Measurements from ENCODE around the gene CCNO.

Gene CCNO, protein sequence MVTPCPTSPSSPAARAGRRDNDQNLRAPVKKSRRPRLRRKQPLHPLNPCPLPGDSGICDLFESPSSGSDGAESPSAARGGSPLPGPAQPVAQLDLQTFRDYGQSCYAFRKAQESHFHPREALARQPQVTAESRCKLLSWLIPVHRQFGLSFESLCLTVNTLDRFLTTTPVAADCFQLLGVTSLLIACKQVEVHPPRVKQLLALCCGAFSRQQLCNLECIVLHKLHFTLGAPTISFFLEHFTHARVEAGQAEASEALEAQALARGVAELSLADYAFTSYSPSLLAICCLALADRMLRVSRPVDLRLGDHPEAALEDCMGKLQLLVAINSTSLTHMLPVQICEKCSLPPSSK

DNA sequence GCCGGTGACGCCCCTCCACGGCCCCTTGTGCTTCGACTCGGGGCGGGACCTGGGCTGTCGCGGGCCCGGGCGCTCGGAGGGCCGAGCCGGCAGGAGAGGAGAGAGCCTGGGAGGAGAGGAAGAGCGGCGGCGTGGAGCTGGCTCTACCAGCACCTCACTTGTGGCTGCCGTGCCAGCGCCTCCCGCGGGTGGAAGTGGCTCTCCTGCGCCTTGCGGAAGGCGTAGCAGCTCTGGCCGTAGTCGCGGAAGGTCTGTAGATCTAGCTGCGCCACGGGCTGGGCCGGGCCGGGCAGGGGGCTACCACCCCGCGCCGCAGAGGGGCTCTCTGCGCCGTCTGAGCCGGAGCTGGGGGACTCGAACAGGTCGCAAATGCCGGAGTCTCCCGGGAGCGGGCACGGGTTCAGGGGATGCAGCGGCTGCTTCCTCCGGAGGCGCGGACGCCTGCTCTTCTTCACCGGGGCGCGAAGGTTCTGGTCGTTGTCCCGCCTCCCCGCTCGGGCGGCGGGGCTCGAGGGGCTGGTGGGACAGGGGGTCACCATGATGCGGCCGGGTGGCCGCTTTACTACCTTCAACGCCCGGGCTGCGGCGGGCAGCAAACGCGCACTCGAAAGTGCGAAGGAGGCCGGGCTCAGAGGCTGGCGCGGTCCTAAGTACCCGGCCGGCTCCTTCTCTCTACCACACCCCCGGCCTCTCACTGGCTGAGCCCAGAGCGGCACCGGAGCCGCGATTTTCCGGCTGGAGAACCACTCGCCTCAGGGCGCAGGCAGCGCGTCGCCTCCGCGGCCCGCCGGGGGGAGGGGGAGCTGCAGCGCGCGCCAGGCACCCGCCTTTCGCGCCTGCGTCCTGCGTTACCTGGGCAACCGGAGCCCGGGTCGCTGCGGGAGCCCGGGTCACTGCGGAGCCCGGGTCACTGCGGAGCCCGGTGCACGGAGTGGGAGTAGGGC, at the start of gene CCNO:
Gene CCNO, minus strand, starts transcription at position 624 of the 944 bp plus-strand sequence. Its CDS starts 85 bp downstream, at position 539.
- peak; percentile 56 for DNase-seq

DNA sequence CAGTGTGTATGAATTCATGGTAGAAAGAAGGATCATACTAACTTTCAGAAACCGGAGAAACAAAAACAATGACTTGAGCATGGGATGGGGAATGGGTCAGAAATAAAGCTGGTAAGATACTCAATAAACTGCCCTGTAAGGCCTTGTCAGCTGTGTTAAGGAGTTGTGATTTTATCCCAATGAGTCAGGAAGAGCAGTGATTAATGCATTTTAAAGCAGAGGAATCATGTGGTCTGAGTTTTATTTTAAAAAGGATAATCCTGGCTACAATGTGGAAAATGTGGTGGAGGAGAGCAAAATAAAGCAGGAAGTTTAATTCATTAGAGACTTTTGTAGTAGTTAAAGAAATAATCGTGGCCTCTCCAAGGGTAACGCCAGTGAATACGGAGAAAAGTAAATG, 45.4 kb upstream of the CCNO start:
- peak; percentile 52 for DNase-seq

DNA sequence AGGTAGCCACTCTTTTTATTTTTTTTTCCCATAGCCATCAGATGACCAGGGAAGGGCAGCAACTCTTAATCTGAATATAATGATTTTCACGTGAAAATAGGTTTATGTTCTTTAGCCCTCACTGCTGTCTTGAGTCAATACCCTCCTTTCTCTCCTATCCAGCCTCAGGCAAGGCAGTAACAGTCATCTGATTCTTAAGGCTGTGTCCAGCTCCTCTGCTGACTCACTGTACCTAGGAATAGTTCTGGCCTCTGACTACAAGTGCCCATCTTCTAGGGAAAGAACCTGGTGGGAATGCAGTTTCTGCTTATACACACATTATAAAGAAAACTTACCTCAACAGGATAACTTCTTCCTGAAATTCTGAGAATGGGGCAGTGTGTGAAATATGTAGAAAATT, 43.4 kb upstream of the CCNO start:
- no peak for DNase-seq

DNA sequence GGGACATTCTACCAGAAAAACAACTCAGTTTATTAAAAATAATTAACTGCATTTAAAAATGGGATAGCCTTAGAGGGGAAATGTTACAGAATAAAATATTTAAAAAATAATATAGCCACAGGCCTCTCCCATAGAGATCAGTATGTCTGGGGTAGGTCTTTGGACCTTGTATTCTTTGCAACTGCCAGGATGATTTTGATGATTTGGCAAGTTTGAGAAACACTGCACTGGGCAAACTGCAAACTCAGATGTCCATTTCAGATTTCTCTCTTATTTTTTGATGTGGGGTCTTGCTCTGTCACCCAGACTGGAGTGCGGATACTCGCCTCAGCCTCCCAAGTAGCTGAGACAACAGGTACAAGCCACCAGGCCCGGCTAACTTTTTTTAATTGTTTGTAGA, 24.9 kb upstream of the CCNO start:
- DNase-seq: no peak

DNA sequence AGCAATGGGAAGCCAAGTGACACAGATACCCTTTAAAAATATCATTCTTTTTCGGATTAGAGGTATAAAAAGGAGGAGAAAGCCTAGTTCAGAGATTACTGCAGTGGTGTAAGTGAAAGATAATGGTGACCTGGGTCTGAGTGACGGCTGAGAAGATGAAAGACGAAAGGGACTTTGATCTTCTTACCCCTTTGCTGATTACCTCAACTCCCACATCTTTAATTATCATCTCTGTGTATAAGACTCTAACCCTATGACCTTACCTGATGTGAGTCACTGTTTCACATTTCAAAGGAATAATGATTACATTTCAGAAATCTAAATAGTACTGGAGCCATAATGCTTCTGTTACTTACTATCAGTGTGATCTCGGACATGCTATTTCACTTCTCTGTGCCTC, 21.4 kb upstream of the CCNO start:
- DNase-seq: no peak

DNA sequence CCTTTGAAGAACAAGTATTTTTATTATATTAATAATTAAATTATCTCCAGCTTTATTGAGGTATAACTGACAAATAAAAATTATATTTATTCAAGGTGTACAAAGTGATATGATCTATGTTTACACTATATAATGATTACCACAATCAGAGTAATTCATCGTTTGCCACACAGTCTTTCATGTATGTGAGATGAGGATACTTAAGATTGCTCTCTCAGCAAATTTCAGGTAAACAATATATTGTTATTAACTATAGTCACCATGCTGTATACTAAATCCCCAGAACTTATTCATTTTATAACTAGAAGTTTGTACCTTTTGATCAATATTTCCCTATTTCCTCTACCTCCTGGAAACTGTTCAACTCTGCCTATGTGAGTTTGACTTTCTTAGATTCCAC, 16.7 kb upstream of the CCNO start:
- DNase-seq: no peak

DNA sequence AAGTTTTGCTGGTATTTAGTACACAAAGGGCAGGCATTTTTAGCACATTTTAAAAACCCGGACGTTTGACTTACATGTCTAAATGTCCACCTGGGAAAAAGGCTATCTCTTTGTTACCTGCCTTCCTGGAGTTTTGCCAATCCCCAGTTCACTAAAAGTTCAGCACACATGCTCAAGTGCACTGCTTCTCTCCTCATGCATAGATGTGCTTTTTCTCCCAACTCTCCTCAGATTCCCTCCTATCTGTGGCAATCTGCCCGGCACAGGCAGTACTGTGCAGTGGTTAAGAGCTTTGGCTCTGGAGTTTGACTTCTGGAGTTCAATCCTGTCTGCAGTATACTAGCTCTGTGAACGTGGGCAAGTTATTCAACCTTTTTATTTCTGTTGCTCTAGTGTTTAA, 8.3 kb upstream of the CCNO start:
- DNase-seq: no peak

DNA sequence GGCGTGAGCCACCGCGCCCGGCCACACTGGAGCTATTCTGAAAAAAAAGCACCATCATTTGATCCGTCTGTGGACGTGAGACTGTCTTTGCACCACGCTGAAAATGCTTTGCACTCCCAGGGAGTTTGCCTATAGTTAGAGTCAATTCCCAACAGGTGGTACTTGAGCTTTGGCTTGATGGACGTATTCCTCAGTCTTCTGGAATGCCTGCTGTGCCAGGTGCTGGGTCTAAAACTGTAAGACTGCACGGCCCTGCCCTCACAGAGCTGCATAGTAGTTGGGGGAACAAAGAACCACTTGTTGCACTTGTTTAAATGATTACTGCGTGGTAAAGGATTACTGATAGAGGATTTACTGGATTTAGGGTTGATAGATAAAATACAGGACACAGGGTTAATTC, 3.4 kb upstream of the CCNO start:
- DNase-seq: no peak

DNA sequence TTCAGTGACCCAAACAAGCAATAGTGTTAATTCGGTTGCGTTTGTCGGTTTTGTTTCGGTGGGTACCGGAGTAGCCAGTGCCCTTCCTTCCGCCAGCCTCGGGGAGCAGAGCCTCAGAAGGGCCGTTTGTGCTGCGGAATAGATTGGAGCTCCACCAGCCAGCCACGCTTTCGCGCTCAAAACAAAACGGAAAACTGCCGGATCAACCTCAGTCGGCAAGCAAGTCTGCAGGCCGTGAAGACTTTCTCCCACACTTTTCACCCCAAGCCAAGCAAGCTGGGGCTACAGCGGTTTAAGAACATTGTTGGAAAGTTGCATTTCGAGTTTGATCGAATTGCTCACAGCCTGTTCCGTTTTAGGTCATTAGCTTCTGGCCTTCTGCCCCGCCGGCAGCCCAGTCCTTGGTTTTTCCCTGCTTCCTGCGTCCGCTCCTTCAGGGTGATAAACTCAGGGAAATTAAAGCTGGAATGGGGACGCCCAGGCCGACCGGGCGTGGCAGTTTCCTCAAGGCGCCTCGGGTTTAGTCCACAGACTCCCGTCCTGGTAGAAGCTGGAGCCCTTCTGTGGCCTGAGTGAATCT, 803 bp upstream of the CCNO start:
- no peak for DNase-seq

DNA sequence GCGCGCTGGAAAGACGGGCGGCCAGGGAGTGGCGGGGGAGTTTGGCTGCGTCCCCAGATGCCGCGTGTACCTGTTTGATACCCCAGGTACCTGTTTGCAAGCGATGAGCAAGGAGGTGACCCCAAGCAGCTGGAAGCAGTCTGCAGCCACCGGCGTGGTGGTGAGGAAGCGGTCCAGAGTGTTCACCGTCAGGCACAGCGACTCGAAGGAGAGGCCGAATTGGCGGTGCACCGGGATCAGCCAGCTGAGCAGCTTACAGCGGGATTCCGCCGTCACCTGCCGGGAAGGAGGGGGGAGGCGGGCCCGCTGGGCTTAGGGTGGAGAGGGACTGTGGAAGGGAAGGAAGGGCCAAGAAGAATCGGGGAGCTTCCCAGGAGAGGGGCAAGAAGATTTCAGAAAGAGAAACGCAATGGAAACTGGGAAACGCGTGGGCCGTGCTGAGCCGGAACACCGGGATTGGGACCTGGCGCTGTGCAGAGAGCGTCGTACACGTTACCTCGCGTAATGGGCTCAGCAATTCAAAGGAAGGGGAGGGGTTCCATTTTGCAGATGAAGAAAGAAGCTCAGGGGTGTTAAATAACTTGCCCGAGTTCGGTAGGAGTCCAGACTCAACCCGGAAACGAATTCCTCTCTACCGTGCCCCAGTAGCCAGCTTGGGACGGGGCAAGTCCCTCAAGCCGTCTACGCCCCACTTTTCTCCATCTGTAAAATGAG, 980 bp downstream of the CCNO start:
- DNase-seq: no peak

DNA sequence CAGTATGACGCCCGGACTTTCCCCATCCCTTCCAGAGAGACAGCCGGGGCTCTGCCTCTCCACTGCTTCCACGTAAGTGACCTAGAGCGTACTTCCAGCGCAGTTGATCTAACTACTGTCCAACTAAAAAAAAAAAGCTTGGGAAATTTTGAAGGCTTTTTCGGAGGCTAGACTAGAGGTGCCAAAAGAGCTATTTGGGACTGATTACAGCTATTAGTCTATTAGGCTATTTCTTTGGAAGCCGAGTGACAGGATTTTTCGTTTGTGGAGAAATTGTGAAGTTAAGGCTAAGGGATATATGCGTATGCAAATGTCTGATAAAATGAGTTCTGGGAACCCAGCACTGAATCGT, 1.5 kb downstream of the CCNO start:
- DNase-seq: no peak

DNA sequence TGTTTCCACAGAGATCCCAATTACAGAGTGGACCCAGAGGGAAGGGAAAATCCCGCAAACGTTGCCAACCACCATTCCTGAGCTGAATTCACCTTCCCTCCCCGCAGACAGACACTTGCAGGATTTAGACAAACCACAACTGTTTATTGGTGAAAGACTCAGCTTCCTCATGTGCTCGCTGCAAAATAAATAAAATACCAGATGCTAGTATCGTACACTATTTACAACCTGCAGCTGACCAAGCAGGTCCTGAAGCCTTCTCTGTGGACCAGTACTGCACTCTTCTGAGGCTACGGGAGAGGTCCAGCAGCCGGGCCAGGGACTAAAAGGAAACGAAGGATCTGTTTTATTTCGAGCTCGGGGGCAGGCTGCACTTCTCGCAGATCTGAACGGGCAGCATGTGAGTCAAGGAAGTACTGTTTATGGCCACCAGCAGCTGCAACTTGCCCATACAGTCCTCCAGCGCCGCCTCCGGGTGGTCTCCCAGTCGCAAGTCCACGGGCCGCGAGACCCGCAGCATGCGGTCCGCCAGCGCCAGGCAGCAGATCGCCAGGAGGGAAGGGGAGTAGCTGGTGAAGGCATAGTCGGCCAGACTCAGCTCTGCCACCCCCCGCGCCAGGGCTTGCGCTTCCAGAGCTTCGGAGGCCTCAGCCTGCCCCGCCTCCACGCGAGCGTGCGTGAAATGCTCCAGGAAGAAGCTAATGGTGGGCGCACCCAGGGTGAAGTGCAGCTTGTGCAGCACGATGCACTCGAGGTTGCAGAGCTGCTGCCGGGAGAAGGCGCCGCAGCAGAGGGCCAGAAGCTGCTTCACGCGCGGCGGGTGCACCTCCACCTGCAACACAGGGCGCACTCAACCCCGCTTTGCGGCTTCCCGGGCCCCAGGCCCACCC, 2.1 kb downstream of the CCNO start:
- no peak for DNase-seq

DNA sequence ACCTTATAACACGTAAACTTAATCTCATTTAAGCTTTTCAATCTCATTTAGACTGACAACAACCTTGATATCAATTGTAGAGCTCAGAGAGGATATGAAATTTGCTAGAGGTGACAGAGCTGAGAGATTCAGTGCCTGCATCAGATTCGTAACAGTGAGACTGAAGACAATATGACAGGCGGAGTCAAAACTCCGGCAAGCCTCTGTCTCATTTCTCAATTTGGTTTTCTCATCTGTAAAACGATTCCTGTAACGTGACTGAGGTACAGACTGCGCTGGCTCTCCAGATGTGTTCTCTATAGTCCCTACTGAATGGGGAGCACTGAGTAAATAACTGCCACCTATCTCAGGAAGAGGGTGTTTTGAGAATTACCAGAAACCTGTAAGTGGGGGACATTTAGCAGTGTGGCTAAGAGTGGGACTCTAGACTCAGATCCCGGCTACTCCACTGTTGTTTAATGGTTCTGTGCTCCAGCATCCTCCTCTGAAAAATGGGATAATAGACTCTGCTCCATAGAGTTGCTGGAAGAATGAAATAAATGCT, 3.2 kb downstream of the CCNO start:
- DNase-seq: no peak

DNA sequence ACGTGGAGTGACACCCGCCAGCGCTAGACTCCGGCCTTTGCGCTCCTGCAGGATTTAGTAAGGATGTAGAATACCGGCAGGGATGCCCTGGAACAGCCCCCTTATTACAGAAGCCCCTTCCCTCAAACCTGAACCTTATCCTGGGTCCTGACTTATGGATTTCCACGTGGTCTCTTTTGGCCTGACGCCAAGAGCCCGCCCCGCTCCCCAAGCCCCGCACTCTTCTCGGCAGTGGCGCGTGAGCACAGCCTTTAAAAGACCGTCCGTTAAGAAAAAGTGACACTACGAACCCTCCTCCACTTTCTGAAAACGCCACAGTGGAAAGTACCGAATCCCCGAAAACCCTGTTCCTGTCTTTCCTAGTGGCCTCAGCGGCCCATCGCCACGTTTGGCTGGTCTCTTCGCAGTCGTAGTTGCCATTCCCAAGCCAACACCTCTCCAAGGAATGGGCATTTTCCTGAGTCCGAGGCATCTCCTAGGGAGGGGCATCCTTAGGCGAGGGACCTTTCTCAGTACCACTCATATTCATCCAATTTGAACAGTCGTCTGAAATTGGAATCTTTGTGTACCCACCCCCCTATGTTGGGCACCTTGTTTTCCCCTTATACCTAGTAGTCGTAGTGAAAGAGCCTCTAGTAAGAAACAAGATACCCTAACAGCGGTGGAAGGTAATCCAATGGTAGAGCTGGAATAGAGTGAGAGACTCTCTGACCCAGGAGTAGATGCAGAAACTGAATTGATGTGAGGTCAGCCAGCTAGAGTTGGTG, 5.6 kb downstream of the CCNO start:
- no peak for DNase-seq

DNA sequence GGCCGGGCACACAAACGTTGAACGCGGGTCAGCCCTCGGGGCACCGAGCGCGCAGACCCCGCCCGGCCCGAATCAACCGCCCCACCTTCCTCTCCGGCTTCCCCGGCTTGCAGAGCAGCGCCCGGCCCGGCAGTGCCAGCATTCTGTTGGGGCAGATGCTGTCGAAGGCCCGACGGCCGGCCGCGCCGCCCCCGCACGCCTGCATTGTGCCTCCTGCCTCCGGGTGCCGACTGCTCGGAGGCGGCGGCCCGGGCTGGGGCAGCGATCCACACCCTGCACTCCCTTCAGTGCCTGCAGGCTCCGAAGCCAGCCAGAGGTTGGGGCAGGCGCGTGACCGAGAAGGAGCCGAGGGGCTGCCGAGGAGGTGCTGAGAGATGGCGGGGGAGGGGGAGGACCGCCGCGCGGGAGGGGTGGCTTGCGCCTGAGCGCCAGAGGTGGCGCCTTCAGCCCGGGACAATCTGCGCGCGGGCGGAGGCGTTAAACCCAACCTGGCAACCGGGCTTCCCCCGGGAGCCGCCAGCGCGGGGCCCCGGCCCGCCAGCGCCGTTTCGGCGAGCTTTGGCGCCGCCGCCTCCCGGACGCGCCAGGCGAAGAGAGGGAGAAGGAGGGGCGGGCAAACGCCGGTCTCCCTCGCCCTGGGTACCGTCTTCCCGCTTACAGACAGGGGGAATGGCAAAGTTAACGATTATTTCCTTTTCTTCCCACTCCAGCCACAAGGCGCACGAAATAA, 6.3 kb downstream of the CCNO start, which contains the start of gene MCIDAS:
Gene MCIDAS, minus strand, starts transcription at position 382 of the 730 bp plus-strand sequence. Its CDS starts 177 bp downstream, at position 205.
- peak; percentile 25 for DNase-seq

DNA sequence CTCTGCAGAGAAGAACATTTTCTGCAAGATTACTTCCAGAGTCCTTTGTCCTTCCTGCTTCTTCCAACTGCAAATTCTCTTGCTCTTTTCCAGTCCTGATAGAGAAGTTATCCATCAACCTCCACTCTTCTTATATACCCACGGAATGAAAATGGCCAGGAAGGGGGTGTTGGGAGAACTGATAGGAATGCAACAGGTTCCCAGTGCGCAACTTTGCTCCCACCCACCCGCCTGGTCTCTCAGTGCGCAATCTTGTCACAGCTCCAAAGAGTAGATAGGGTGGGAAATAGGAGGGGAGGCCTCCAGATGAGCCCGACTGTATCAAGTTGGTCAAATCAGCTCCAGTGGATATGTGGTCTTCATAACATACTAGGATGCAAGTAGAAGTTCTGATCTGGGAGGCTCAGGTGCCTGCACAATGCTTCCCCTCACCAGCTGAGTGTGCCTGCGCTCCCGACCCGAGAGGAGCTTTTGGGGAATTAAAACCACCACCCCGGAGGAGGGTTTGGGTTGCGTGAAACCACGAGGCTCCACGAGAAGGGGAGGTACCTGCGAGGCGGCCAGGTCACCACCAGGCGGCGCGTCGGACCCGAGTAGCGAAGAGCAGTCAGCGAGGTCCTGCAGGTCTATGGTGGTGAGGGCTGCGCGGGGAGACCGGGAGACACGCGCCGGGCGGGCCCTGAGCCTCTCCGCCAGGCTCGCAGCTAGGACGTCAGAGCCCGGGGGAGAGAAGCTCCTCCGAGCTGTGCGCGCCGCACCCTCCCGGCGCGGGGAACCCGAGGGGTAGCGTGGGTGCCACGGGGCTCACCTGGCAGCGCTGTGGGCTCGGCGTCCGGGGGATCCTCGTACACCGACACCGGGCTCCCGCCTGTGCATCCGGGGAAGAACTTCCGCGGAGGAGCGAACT, 7.1 kb downstream of the CCNO start:
- DNase-seq: peak; percentile 43

DNA sequence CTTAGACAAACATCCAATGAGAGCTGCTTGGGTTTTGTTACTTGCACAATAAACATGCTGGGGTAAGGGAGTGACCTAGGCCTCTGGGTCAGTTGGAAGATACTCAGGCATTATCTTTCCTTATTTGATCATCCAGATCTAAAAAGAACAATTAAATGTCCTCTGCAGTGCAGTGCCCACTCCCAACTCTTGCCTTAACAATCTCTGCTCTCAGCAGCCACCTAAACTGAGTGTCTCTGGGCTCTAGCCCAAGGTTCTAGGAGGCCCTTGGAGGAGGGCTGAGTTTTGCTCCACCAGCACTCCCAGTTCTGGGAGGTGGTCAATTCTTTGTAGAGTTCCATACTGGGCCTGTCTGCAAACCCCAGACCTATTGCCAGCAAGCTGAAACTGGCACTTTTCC, 8.1 kb downstream of the CCNO start:
- no peak for DNase-seq

DNA sequence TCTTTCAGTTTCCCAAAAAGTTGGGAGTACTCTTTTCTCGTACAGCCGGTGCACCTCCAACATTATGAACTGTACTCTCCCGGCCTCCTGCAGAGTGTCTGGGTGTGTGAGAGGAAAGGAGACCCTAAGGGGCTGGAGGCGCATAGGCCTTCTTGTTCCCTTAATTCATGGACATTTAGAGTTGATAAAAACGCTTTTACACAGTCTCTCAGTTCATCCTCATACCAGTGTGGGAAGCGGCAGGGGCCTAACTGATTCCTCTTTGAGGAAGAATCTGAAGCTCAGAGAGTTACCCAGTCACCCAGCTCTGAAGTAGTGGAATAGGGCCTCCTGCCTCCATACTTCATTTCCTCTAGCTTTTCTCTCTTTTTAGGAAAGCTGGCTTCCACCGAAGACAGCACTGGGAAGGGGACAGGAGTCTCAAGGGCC, 9.6 kb downstream of the CCNO start:
- DNase-seq: no peak

Measured in fibroblast of skin of right quadriceps (primary cell).